GM23248 (cell line): ENCODE results near the gene NEGR1. TPM values are rescaled to one million over a fixed set of nuclear protein-coding genes. Genes with fewer than 3 reads are reported as not detected.

Source experiments
- DNase-seq: peaks from one replicate; pipeline ENCODE4 v3.0.0-alpha.2; 2015
- H2AFZ ChIP-seq: fragments of 200-600 bp; sonication (generic); 2 replicates; pipeline ENCODE4 v1.6.1; 2016; ENCODE audit warnings: antibody characterized with exemption
- H3F3A ChIP-seq: fragments of 200-600 bp; sonication (generic); 2 replicates; pipeline ENCODE4 v1.6.1; 2016; ENCODE audit warnings: mild to moderate bottlenecking, antibody characterized with exemption, mixed run types; ENCODE audit not compliant: insufficient read depth
- H3K27ac ChIP-seq: fragments of 200-600 bp; sonication (generic); 2 replicates; pipeline ENCODE4 v1.5.1; 2016; ENCODE audit warnings: mild to moderate bottlenecking
- H3K27me3 ChIP-seq: fragments of 200-600 bp; sonication (generic); replicated peaks from 2 replicates; pipeline ENCODE4 v1.6.1; 2016; ENCODE audit warnings: mild to moderate bottlenecking; ENCODE audit not compliant: insufficient read depth
- H3K36me3 ChIP-seq: fragments of 200-600 bp; sonication (generic); 2 replicates; pipeline ENCODE4 v1.6.1; 2016; ENCODE audit warnings: low read depth, mild to moderate bottlenecking
- H3K4me1 ChIP-seq: fragments of 200-600 bp; sonication (generic); 2 replicates; pipeline ENCODE4 v1.6.1; 2016; ENCODE audit warnings: mild to moderate bottlenecking; ENCODE audit not compliant: insufficient read depth
- H3K4me2 ChIP-seq: fragments of 200-600 bp; sonication (generic); one replicate; pipeline ENCODE4 v1.6.1; 2016; ENCODE audit warnings: mild to moderate bottlenecking; ENCODE audit not compliant: unreplicated experiment
- H3K4me3 ChIP-seq: fragments of 200-600 bp; sonication (generic); 2 replicates; pipeline ENCODE4 v1.5.1; 2016; ENCODE audit warnings: mild to moderate bottlenecking
- H3K79me2 ChIP-seq: fragments of 200-600 bp; sonication (generic); 2 replicates; pipeline ENCODE4 v1.6.1; 2016; ENCODE audit warnings: mild to moderate bottlenecking; ENCODE audit not compliant: insufficient read depth
- H3K9ac ChIP-seq: fragments of 200-600 bp; sonication (generic); 2 replicates; pipeline ENCODE4 v1.6.1; 2016; ENCODE audit warnings: mild to moderate bottlenecking
- H3K9me2 ChIP-seq: fragments of 200-600 bp; sonication (generic); 2 replicates; pipeline ENCODE4 v1.6.1; 2016; ENCODE audit warnings: mixed run types, mild to moderate bottlenecking, moderate library complexity; ENCODE audit not compliant: insufficient read depth
- H3K9me3 ChIP-seq: fragments of 200-600 bp; sonication (generic); one replicate; pipeline ENCODE4 v1.6.1; 2017; ENCODE audit warnings: low read depth
- H4K20me1 ChIP-seq: fragments of 200-600 bp; sonication (generic); 2 replicates; pipeline ENCODE4 v1.6.0; 2016; ENCODE audit not compliant: insufficient read depth
- EZH2 ChIP-seq: fragments of 200-600 bp; sonication (generic); IDR thresholded peaks from 2 replicates; pipeline ENCODE4 v1.6.1; 2018; ENCODE audit warnings: antibody characterized with exemption, mild to moderate bottlenecking; ENCODE audit not compliant: insufficient read depth, poor library complexity, severe bottlenecking
- EZH2phosphoT487 ChIP-seq: fragments of 200-600 bp; sonication (generic); IDR thresholded peaks from 2 replicates; pipeline ENCODE4 v1.6.1; 2018; ENCODE audit warnings: antibody characterized with exemption, moderate library complexity, mild to moderate bottlenecking, low read depth; ENCODE audit not compliant: insufficient read depth
- WGBS, 2 experiments: methylation state at CpG; one replicate each; pipeline ENCODE4 v1.1.6; 2015 to 2017; ENCODE audit warnings: low lambda C conversion rate in 2 of 2, low coverage in 1 of 2; ENCODE audit errors: missing lambda C conversion rate in 2 of 2; 5-methylcytosine and 5-hydroxymethylcytosine counted together
- in situ Hi-C: fragments of 300-500 bp; cut with MboI; formaldehyde crosslinking; loops from 2 replicates; pipeline ENCODE4 v1.15.0; 2020
- polyA plus RNA-seq: library from polyadenylated mRNA; unstranded; fragments of >200 nt; fragmentation: Nextera tagmentation; extraction: Ambion mirVana; gene quantifications from 2 replicates; pipeline ENCODE4 v1.2.1, GENCODE V29; 2016
- total RNA-seq: library from RNA; depleted of rRNA; stranded (reverse); fragments of >200 nt; shearing (Covaris generic); gene quantifications from 2 replicates; pipeline ENCODE4 v1.2.3, GENCODE V29; 2014

Gene NEGR1
- total and polyA plus RNA-seq, 2 experiments from 2014 or later, result 14.3 to 15.7 TPM

DNA sequence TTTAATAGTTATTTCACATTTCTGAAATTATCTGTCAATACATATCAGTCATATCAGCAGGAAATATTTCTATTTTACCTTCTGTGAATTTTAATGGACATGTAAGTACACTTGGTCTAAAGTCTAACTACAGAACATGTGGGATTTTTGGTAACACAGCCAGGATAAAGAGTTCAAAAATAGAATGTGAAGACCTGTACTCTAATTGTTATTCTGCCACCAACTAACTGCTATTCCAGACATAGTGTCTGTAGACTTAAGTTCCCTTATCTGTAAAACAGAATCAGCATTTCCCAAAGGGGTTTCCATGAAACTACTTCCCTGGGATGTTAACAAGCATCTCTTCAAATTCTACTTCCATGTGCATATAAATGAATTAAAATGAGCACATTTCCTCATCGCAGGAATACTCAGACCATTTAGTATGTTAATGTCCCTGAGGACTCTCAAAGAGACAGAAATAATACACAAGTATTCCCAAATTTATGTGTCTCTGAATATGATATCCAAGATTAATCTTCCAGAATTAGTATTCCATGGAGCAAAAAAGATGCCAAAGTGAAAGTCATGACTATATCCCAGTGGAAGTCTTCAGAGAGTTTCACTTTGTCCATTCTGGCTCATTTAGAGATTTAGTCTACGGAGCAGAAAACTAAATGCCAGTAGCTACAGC lies 325.6 kb downstream of the NEGR1 start:
- 46 to 53% methylated on average over 2 of the region's 2 CpGs for WGBS, 2 experiments
- Histone ChIP-seq H3K9me3 (no peaks in the 10 kb centered on the region), H3K4me2 (no peak overlapping the region), H4K20me1 (no peaks in the 10 kb centered on the region), H3K9ac (no peak overlapping the region), H3K36me3 (no peaks in the 10 kb centered on the region), H3F3A (no peaks in the 10 kb centered on the region), H3K4me3 (no peak overlapping the region), H3K4me1 (no peaks in the 10 kb centered on the region), H3K9me2 (no peaks in the 10 kb centered on the region), H3K27me3 (no peaks in the 10 kb centered on the region), H3K27ac (no peak overlapping the region), H3K79me2 (no peaks in the 10 kb centered on the region), H2AFZ (0 out of 2 replicates have a peak overlapping the region, but pooled peaks have one; percentile 10)
- no peak for DNase-seq
- no peak for TF ChIP-seq EZH2phosphoT487
- no peak for TF ChIP-seq EZH2
- in situ Hi-C loops, result no loop called here

- H3K27ac ChIP-seq, result no peak overlapping the region
- 95 to 100% methylated on average over 2 of the region's 2 CpGs for WGBS, 2 experiments
- H3K4me1 ChIP-seq, result no peaks in the 10 kb centered on the region
- H3K36me3 ChIP-seq, result no peaks in the 10 kb centered on the region
- H3K9me3 ChIP-seq, result no peaks in the 10 kb centered on the region
- no peaks in the 10 kb centered on the region for H3F3A ChIP-seq
- H3K9ac ChIP-seq, result no peak overlapping the region
- H3K79me2 ChIP-seq, result no peaks in the 10 kb centered on the region
- no peaks in the 10 kb centered on the region for H4K20me1 ChIP-seq
- H3K4me2 ChIP-seq, result no peak overlapping the region
- H3K4me3 ChIP-seq, result no peak overlapping the region
- TF ChIP-seq EZH2phosphoT487 (no peak), EZH2 (no peak)
- no peaks in the 10 kb centered on the region for H3K27me3 ChIP-seq
- H3K9me2 ChIP-seq, result no peaks in the 10 kb centered on the region
- in situ Hi-C loops, result no loop called here
- no peak overlapping the region for H2AFZ ChIP-seq
- DNase-seq, result no peak
Measured at GRCh38 chr1:71950579-71950978, 331.8 kb downstream of the NEGR1 start.

GRCh38 chr1:71949681-71950080 lies 332.7 kb downstream of the NEGR1 start:
- in situ Hi-C loops, result no loop called here
- TF ChIP-seq EZH2 (no peak), EZH2phosphoT487 (no peak)
- 91 to 94% methylated on average over 2 of the region's 2 CpGs for WGBS, 2 experiments

DNA sequence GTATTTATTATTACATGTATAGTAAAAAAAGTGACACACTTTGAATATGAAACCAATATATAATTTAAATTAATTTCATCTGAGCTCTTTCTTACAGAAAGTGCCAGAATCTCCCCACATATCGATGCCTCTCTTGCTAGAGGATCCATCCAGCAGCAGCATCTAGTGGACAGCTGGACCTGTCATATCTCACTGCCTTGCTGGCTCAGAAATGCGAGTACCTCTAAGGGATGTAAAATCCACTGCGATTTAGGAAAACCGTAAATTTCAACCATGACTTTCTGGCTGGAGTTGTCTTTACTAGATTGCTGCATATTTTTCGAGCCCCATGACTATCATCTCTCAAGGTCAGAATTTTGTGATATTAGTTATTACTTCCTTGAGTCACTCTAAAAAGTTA lies 333.8 kb downstream of the NEGR1 start:
- TF ChIP-seq EZH2 (no peak), EZH2phosphoT487 (no peak)
- Histone ChIP-seq H3K79me2 (no peaks in the 10 kb centered on the region), H3K27ac (no peak overlapping the region), H3K9ac (no peak overlapping the region), H3K27me3 (no peaks in the 10 kb centered on the region), H2AFZ (no peak overlapping the region), H3K4me2 (no peak overlapping the region), H3K9me3 (no peaks in the 10 kb centered on the region), H3F3A (no peaks in the 10 kb centered on the region), H3K36me3 (no peaks in the 10 kb centered on the region), H3K4me3 (no peak overlapping the region), H4K20me1 (no peaks in the 10 kb centered on the region), H3K9me2 (no peaks in the 10 kb centered on the region), H3K4me1 (no peaks in the 10 kb centered on the region)
- DNase-seq, result no peak
- WGBS, 2 experiments, result 96 to 97% methylated on average over 5 of the region's 5 CpGs
- in situ Hi-C loops, result no loop called here

More at GRCh38 chr1:71949681-71950080, 332.7 kb downstream of the NEGR1 start:
- H3F3A ChIP-seq, result no peaks in the 10 kb centered on the region
- H3K27me3 ChIP-seq, result no peaks in the 10 kb centered on the region
- H3K27ac ChIP-seq, result no peak overlapping the region
- no peaks in the 10 kb centered on the region for H3K4me1 ChIP-seq
- no peaks in the 10 kb centered on the region for H3K36me3 ChIP-seq
- no peaks in the 10 kb centered on the region for H3K9me3 ChIP-seq
- no peak overlapping the region for H3K9ac ChIP-seq
- H3K4me3 ChIP-seq, result no peak overlapping the region
- no peaks in the 10 kb centered on the region for H4K20me1 ChIP-seq
- H3K9me2 ChIP-seq, result no peaks in the 10 kb centered on the region
- H2AFZ ChIP-seq, result no peak overlapping the region
- H3K79me2 ChIP-seq, result no peaks in the 10 kb centered on the region
- DNase-seq, result no peak
- H3K4me2 ChIP-seq, result no peak overlapping the region
